Glomerular endothelial cell (primary cell): ENCODE data around the gene YPEL4. TPM values are rescaled to one million over a fixed set of nuclear protein-coding genes. Genes with fewer than 3 reads are reported as not detected.
"Not testable (repeated sequence)": the region's sequence is repeated elsewhere in the genome, so short reads cannot be mapped to it uniquely, and the experiment has no call there.

Experiments
- DNase-seq: peaks from one replicate; pipeline ENCODE4 v3.0.0-alpha.2; 2011; ENCODE audit warnings: low read depth, low spot score; ENCODE audit errors: extremely low read depth
- total RNA-seq: library from RNA; depleted of rRNA; stranded (reverse); fragments of >200 nt; gene quantifications from 2 replicates; pipeline ENCODE4 v1.2.3, GENCODE V29; 2015

YPEL4 gene
- total RNA-seq, result 0.24 and 0.41 TPM in 2 replicates

GRCh38 chr11:57649826-57650738, at the start of gene YPEL4:
TSS of gene YPEL4 (minus strand) at chr11:57649912. CDS start at chr11:57647107, 2,805 bp downstream.
- no peak for DNase-seq

GRCh38 chr11:57698843-57699365, 49.2 kb upstream of the YPEL4 start:
- no peak for DNase-seq

DNA sequence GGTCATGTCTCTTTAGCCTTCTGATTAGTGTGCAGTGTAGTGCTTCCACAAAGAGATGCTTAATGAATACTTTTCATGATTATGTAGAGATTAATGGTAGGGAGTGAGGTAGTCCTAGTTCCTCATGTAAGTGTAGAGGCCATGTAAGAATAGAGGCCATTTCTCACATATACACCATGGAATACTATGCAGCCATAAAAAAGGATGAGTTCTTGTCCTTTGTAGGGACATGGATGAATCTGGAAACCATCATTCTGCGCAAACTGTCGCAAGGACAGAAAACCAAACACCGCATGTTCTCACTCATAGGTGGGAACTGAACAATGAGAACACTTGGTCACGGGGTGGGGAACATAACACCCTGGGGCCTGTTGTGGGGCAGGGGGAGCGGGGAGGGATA, 40.8 kb upstream of the YPEL4 start:
- not testable (repeated sequence) for DNase-seq

DNA sequence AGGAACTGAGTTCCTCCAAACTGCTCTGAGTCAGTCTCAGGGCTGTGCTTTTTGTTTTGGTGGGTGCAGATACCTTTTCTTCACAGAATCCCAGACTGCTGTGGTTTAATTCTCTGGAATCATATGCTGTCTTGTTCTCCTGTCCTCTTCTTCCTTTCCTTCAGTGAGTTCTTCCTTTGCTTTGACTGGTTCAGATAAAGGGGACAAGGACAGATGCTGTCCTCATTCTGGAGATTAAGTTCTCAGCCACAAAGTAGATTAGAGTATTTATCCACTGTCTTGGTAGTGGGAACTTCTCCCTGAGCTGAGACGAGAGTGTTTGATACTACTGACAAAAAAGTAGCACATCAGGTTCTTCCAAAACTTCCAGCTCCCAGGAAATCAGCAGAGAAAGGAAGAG, 31.5 kb upstream of the YPEL4 start:
- DNase-seq, result no peak

DNA sequence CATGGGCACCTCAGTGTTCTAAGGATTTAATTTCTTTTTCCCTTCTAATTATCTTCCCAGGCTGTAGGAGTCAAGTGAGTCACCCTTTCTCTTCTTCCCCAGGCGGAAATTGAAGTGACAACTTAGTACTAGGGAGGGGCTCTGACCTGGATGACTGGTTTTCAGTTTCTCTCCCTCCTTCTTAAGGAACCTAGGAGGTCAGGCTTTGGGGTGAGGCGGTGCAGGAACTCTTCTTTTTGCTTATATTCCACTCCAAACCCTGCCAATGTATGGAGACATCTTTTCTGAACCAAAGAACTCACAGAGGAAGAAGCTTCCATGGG, 30.8 kb upstream of the YPEL4 start:
- DNase-seq, result no peak

- DNase-seq, result no peak
Observed at GRCh38 chr11:57679396-57679795, 29.7 kb upstream of the YPEL4 start.

GRCh38 chr11:57675176-57675941, 25.6 kb upstream of the YPEL4 start:
- no peak for DNase-seq

DNA sequence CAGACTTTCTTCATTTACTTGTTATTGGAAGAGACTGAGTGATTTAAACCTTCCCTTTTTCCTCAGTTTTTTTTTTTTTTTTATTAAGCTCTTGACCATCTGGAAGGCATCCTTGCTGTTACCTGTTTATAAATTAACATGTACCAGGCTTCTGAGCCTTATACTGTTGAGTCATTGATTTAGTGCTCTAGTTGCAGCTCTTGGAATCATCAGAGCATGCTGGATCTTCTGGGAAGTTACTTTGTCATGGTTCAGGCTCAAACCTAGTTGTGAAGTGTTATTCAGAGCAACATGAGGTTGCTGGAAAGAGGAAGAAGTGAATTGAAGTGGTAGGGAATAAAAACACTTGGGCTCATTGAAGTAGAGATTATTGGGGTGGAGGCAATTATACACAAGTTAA, 24.5 kb upstream of the YPEL4 start:
- no peak for DNase-seq

GRCh38 chr11:57668434-57668782, 18.7 kb upstream of the YPEL4 start:
- DNase-seq, result no peak

DNA sequence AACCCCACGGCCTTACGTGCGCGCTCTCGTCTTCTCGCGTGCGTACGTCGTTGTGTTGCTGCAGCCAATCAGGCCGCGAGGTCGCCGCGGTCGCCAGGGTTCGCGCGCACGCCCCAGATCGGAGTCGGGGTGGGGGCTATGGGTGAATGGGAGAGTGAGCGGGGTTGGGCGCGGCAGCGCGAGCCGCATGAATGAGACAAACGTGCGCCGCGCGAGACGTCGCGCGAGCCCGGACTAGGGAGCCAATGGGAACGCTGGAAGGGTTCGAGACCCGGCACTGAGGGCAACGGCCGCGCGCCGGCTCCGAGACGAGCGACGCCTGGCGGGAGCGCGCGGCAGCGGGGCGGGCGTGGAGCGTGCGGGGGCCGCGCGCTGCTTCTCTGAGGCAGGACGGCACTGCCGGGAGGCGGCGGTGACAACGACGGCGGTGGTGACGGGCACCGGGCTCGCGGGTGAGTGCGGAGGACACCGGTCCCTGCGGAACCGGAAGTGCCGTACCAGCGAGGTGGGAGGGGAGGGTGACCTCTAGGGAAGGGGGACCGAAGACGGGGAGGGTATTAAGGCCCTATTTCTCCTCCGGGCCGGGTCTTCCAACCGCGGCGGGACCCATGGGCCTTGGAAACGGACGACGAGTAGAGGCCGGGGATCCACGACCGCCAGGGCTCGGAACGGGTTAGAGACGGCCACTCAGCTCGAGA, 18.2 kb upstream of the YPEL4 start, which contains the start of gene ZDHHC5:
Gene ZDHHC5 (plus strand): TSS at position 379 of the 698 bp plus-strand sequence. CDS start 4,977 bp downstream, outside the sequence.
- DNase-seq, result no peak

DNA sequence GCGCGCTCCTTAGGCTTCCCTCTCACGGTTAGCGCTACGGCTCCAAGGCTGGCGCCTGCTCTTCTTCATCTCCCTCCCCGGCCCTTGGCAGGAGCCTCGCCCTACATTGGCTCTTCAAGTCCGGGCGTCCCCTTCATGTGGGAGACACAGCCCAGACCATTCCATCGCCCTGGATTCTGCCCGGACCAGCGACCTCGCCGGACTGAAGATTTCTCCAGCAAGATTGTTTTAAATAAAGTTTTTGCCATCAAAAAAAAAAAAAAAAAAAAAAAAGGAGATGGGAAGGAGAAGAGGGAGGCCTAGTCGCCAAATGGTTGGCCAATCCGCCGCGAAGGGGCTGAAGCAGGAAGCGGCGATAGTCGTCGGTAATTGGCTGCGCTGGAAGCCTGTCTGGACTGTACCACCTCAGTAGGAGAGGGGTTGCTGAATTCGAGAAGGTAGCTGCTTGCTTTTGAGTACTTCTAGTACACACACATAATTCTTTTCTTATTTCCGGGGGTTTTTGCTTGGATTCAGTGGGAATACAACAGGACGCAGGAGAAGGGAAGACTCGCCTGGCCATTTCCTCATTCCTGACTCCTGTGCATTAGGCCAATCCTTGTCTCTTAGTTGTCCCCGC, 17.5 kb upstream of the YPEL4 start:
- DNase-seq, result peak; percentile 94

DNA sequence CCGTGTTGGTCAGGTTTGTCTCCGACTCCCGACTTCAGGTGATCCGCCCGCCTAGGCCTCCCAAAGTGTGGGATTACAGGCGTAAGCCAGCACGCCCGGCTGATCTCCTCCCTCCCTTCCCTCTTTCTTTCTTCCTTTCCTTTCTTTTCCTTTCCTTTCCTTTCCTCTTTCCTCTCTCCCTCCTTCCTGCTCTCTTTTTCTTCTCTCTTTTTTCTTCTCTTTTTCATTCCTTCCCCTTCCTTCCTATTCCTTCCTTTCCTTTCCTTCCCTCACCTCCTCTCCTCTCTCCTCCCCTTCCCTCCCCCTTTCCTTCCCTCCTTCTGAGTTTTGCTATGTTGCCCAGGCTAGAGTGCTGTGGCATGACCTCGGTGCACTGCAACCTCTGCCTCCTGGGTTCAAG, 14.3 kb upstream of the YPEL4 start:
- no peak for DNase-seq

DNA sequence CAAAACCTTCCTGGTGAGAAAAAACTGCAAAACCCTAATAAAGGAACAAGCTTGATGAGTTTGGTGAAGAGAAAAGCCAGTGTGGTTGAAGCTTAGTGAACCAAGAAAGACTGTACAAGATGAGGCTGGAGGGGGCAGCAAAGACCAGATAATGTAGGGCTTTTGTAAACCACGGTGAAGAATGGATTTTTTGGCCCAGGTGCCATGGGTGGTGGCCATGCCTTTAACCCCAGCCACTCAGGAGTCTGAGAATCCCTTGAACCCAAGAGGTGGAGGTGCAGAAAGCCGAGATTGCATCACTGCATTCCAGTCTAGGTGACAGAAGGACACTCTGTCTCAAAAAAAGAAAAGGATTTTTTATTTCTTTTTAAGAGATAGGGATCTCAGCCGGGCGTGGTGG, 13.2 kb upstream of the YPEL4 start:
- no peak for DNase-seq

DNA sequence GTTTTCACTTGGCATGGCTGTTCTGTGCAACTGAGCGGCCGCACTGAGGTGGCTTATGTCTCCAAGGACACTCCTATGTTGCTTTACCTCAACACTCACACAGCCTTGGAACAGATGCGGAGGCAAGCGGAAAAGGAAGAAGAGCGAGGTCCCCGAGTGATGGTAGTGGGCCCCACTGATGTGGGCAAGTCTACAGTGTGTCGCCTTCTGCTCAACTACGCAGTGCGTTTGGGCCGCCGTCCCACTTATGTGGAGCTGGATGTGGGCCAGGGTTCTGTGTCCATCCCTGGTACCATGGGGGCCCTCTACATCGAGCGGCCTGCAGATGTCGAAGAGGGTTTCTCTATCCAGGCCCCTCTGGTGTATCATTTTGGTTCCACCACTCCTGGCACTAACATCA, 10.0 kb upstream of the YPEL4 start:
- no peak for DNase-seq

DNA sequence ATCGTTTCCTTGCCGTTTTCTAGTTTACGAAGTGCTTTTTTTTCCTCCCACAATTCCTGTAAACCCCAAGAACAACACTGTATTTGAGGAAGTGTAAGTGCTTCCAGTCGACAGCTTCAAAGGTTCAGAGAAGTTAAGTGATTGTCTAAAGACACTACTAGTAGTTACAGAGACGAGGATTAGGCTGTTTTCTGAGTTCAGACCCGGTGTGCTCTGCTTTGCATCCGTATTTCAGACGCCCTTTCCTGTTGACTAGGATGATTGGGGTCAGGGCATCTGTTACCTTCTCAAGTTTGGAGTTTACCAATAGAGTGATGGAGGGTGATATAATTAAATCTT, 8.3 kb upstream of the YPEL4 start:
- DNase-seq, result no peak

- peak; percentile 89 for DNase-seq
Observed at GRCh38 chr11:57657194-57658022, 7.7 kb upstream of the YPEL4 start, which contains the start of gene CLP1. TSS of gene CLP1 (plus strand) at chr11:57657762. CDS start at chr11:57659477, 1,715 bp downstream.

DNA sequence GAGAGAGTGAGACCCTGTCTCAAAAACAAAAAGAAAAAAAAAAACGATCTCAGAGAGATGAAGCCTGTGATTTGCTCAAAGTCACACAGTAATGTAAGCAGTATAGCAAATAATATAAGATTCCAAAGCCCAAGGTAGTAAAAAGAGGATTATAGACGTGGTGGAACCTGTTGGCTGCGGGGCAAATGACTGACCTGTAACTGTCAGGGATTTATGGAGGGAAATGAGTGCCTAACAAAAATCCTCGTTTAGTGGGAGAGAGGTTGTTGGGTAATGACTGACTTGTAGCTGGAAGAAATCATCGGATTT, 7.1 kb upstream of the YPEL4 start:
- no peak for DNase-seq

DNA sequence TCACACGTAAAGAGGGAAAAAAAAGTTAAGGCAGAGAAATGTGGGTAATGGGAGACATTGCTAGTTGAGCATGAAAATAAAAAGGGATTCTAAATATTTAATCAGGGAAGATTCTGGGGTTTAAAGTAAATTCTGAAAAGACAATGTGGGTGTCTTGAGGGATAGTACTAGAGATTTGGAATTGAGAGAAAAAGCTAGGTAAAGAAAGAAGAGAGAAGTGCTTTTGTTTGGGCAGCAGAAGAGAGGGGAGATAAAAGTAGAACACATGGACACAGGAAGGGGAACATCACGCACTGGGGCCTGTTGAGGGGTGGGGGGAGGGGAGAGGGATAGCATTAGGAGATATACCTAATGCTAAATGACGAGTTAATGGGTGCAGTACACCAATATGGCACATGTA, 3.5 kb upstream of the YPEL4 start:
- no peak for DNase-seq

DNA sequence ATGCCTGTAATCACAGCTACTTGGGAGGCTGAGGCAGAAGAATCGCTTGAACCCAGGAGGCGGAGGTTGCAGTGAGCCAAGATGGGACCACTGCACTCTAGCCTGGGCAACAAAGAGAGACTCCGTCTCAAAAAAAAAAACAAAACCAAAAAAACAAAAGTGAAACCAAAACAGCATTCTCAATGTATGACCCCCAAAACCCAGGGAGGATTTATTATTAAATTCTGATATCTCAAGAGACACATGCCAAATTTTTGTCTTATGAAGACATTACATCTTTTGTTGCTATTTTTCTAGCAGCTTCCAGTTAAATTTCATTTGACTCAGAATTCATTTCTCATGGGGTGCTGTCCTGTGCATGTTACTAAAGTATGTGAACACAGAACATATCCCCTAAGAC, 3.0 kb upstream of the YPEL4 start:
- DNase-seq, result no peak

DNA sequence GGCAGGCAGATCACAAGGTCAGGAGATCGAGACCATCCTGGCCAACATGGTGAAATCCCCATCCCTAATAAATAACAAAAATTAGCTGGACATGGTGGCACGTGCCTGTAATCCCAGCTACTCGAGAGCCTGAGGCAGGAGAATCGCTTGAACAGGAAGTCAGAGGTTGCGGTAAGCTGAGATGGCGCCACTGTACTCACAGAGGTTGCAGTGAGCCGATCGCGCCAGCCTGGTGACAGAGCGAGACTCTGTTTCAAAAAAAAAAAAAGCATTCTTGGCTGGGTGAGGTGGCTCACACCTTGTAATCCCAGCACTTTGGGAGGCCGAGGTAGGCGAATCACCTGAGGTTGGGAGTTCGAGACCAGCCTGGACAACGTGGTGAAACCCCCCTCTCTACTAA, 2.5 kb upstream of the YPEL4 start:
- not testable (repeated sequence) for DNase-seq
